Activated T-cell treated with anti-CD3 and anti-CD28 coated beads, Interleukin-2, amount 50 U/mL, for 1 hour (primary cell): Measurements from ENCODE around the gene SPPL2C.
A peak's percentile ranks its signal among the peaks of the same experiment; 100 is the strongest.
"Not testable (repeated sequence)": the region's sequence is repeated elsewhere in the genome, so short reads cannot be mapped to it uniquely, and the experiment has no call there.

Experiments
- DNase-seq: peaks from one replicate; pipeline ENCODE4 v3.0.0-alpha.2; 2020

The SPPL2C gene

GRCh38 chr17:45850468-45850867, 5.8 kb downstream of the SPPL2C start:
- DNase-seq, result no peak

- DNase-seq, result no peak
Observed at GRCh38 chr17:45851022-45851421, 6.3 kb downstream of the SPPL2C start.

- no peak for DNase-seq
Observed at GRCh38 chr17:45851464-45851863, 6.8 kb downstream of the SPPL2C start.

- DNase-seq, result no peak
Observed at GRCh38 chr17:45851873-45852272, 7.2 kb downstream of the SPPL2C start.

GRCh38 chr17:45852535-45853297, 8.0 kb downstream of the SPPL2C start:
- peak; percentile 68 for DNase-seq

- no peak for DNase-seq
Observed at GRCh38 chr17:45854209-45854608, 9.5 kb downstream of the SPPL2C start.

GRCh38 chr17:45855691-45856336, 11.1 kb downstream of the SPPL2C start:
- DNase-seq, result no peak

- DNase-seq, result no peak
Observed at GRCh38 chr17:45857977-45858708, 13.5 kb downstream of the SPPL2C start.

- no peak for DNase-seq
Observed at GRCh38 chr17:45861165-45861564, 16.5 kb downstream of the SPPL2C start.

GRCh38 chr17:45862127-45862526, 17.4 kb downstream of the SPPL2C start:
- DNase-seq, result not testable (repeated sequence)

GRCh38 chr17:45863857-45864654, 19.4 kb downstream of the SPPL2C start:
- DNase-seq, result no peak

GRCh38 chr17:45867171-45867570, 22.5 kb downstream of the SPPL2C start:
- no peak for DNase-seq

- DNase-seq, result no peak
Observed at GRCh38 chr17:45867702-45868101, 23.0 kb downstream of the SPPL2C start.

GRCh38 chr17:45868276-45868675, 23.6 kb downstream of the SPPL2C start:
- DNase-seq, result no peak

GRCh38 chr17:45869676-45870341, 25.1 kb downstream of the SPPL2C start:
- no peak for DNase-seq

GRCh38 chr17:45870342-45870974, 25.8 kb downstream of the SPPL2C start:
- DNase-seq, result no peak

- no peak for DNase-seq
Observed at GRCh38 chr17:45871718-45872117, 27.0 kb downstream of the SPPL2C start.

GRCh38 chr17:45873728-45874127, 29.0 kb downstream of the SPPL2C start:
- DNase-seq, result peak; percentile 34

GRCh38 chr17:45874151-45874550, 29.5 kb downstream of the SPPL2C start:
- no peak for DNase-seq

GRCh38 chr17:45876539-45876938, 31.9 kb downstream of the SPPL2C start:
- DNase-seq, result no peak

- DNase-seq, result no peak
Observed at GRCh38 chr17:45877467-45877866, 32.8 kb downstream of the SPPL2C start.

GRCh38 chr17:45883063-45883462, 38.4 kb downstream of the SPPL2C start:
- no peak for DNase-seq
